KMS-11 (cell line): Measurements from ENCODE around the gene HS3ST2.

Source experiments
- H2AFZ ChIP-seq: fragments of 200-600 bp; sonication (generic); 2 replicates; pipeline ENCODE4 v1.6.1; 2016; ENCODE audit warnings: antibody characterized with exemption, mixed run types, low read depth
- H3K27ac ChIP-seq: fragments of 200-600 bp; sonication (generic); 2 replicates; pipeline ENCODE4 v1.6.1; 2016; ENCODE audit warnings: mild to moderate bottlenecking, mixed run types
- H3K27me3 ChIP-seq: fragments of 200-600 bp; sonication (generic); 2 replicates; pipeline ENCODE4 v1.6.1; 2017; ENCODE audit warnings: mild to moderate bottlenecking, low read depth, mixed run types, moderate library complexity; ENCODE audit not compliant: insufficient read depth
- H3K36me3 ChIP-seq: fragments of 200-600 bp; sonication (generic); 2 replicates; pipeline ENCODE4 v1.6.1; 2017; ENCODE audit warnings: mild to moderate bottlenecking, mixed run types; ENCODE audit not compliant: insufficient read depth
- H3K4me1 ChIP-seq: fragments of 200-600 bp; sonication (generic); 2 replicates; pipeline ENCODE4 v1.6.1; 2016; ENCODE audit warnings: mild to moderate bottlenecking, low read depth, mixed run types; ENCODE audit not compliant: poor library complexity, severe bottlenecking
- H3K4me2 ChIP-seq: fragments of 200-600 bp; sonication (generic); 2 replicates; pipeline ENCODE4 v1.7.0; 2016; ENCODE audit warnings: mild to moderate bottlenecking, mixed run types
- H3K4me3 ChIP-seq: fragments of 200-600 bp; sonication (generic); IDR thresholded peaks from 2 replicates; pipeline ENCODE4 v1.6.1; 2017; ENCODE audit warnings: low read depth, low read length, mixed read lengths; ENCODE audit not compliant: insufficient read depth
- H3K79me2 ChIP-seq: fragments of 200-600 bp; sonication (generic); 2 replicates; pipeline ENCODE4 v1.6.1; 2016; ENCODE audit warnings: low read depth, mixed run types; ENCODE audit not compliant: insufficient read depth
- H3K9ac ChIP-seq: fragments of 200-600 bp; sonication (generic); 2 replicates; pipeline ENCODE4 v1.6.1; 2016; ENCODE audit warnings: mild to moderate bottlenecking, mixed run types
- H4K20me1 ChIP-seq: fragments of 200-600 bp; sonication (generic); 2 replicates; pipeline ENCODE4 v1.6.1; 2016; ENCODE audit warnings: mild to moderate bottlenecking, mixed run types; ENCODE audit not compliant: insufficient read depth
- CTCF ChIP-seq: fragments of 200-600 bp; sonication (generic); conservative IDR thresholded peaks from 2 replicates; pipeline ENCODE4 v1.6.1; 2017; ENCODE audit warnings: low read depth, mild to moderate bottlenecking, antibody characterized with exemption, low read length, moderate library complexity, mixed read lengths

HS3ST2 gene

DNA sequence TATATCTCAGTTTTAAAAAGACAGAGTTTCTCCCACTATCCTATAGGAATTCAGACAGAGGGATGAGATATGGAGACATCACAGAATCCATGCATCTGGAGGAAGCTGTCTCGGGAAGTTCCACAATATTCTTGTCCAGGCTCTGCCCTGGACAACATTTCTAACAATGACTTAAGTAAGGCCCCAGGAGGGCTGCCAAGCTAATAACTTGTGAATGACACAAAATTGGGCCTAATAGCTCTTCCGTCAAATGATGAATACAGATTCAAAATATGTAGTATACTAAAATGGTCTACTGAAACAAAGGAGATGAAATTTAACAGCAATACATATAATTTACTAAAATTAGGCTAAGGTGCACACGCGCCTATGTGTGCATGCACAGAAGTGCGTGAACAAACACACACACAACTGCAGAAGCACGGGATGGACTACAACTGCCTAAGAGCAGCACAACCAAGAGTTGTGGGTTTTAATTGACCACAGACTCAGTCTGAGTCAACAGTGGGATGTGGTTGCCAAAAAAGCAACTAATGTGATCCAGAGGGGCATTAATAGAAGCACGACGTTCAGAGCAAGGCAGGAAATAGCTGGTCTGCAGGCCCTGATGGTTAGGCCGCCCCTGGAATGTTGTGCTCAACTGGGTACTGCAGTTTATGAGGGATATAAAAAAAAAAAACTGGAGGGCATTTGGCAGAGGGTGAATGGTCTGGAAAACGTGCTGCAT lies 26.3 kb upstream of the HS3ST2 start:
- Histone ChIP-seq H3K4me2 (no peak overlapping the region), H3K27me3 (no peaks in the 10 kb centered on the region), H3K9ac (no peak overlapping the region), H2AFZ (no peak overlapping the region), H3K36me3 (no peaks in the 10 kb centered on the region), H4K20me1 (no peaks in the 10 kb centered on the region), H3K4me3 (no peak overlapping the region), H3K27ac (no peak overlapping the region), H3K4me1 (no peaks in the 10 kb centered on the region), H3K79me2 (no peaks in the 10 kb centered on the region)
- no peak for TF ChIP-seq CTCF

- no peaks in the 10 kb centered on the region for H4K20me1 ChIP-seq
- H3K27me3 ChIP-seq, result no peaks in the 10 kb centered on the region
- H3K27ac ChIP-seq, result no peak overlapping the region
- no peaks in the 10 kb centered on the region for H3K79me2 ChIP-seq
- no peak overlapping the region for H2AFZ ChIP-seq
- no peak overlapping the region for H3K9ac ChIP-seq
- no peaks in the 10 kb centered on the region for H3K36me3 ChIP-seq
- no peak for TF ChIP-seq CTCF
- no peaks in the 10 kb centered on the region for H3K4me1 ChIP-seq
- no peak overlapping the region for H3K4me2 ChIP-seq
- no peak overlapping the region for H3K4me3 ChIP-seq
Measured at GRCh38 chr16:22788193-22788530, 25.8 kb upstream of the HS3ST2 start.

DNA sequence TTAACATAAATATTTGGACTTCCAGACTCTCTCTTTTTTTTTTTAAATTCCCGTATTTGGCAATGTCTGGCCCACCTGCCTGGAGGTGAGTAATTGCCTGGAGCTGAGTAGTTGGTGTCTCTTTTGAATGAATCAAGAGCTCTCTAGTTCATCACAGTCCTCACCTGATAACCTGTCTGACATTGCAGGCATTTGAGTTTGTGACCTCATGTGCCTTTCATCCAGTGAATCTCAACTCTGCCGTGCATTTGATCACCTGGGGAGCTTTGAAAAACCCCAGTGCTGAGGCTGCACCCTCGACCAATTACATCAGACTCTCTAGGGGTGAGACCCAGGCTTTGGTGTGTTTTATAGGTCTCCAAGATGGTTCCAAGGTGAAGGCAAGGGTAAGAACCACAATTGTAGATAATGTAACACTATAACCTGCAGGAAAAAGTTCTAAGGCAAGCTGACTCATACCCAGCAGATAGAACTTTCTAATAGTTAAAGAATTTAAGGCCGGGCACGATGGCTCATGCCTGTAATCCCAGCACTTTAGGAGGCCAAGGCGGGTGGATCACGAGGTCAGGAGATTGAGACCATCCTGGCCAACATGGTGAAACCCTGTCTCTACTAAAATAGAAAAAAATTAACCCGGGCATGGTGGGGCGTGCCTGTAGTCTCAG lies 24.5 kb upstream of the HS3ST2 start:
- Histone ChIP-seq H3K9ac (no peak overlapping the region), H3K27me3 (no peaks in the 10 kb centered on the region), H3K36me3 (no peaks in the 10 kb centered on the region), H3K4me1 (no peaks in the 10 kb centered on the region), H4K20me1 (no peaks in the 10 kb centered on the region), H3K79me2 (no peaks in the 10 kb centered on the region), H3K27ac (no peak overlapping the region), H2AFZ (no peak overlapping the region), H3K4me2 (no peak overlapping the region), H3K4me3 (no peak overlapping the region)
- no peak for TF ChIP-seq CTCF

DNA sequence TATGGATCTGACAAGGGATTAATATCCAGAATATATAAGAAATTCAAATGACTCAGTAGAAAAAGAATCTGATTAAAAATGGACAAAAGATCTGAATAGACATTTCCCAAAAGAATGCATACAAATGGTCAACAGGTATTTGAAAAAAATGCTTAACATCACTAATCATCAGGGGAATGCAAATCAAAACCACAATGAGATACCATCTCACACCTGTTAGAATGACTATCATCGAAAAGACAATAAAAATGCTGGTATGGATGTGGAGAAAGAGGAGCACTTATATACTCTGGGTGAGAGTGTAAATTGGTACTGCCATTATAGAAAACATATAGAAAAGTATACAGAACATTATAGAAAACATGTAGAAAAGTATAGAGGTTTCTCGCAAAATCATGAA lies 16.4 kb upstream of the HS3ST2 start:
- H3K4me1 ChIP-seq, result no peaks in the 10 kb centered on the region
- H3K79me2 ChIP-seq, result no peaks in the 10 kb centered on the region
- H3K27ac ChIP-seq, result no peak overlapping the region
- H3K27me3 ChIP-seq, result no peaks in the 10 kb centered on the region
- no peak overlapping the region for H3K4me3 ChIP-seq
- no peaks in the 10 kb centered on the region for H4K20me1 ChIP-seq
- no peak overlapping the region for H3K4me2 ChIP-seq
- H3K9ac ChIP-seq, result no peak overlapping the region
- no peaks in the 10 kb centered on the region for H3K36me3 ChIP-seq
- no peak for TF ChIP-seq CTCF
- no peak overlapping the region for H2AFZ ChIP-seq
